Measurements from ENCODE around the gene IP6K3. TPM values are rescaled to one million over a fixed set of nuclear protein-coding genes. Genes with fewer than 3 reads are reported as not detected.

Gene IP6K3
- not detected in 2 replicates for total RNA-seq (2014; rRNA removed; shearing (Covaris generic))
- polyA plus RNA-seq (2015; cell fraction: cytosol; rRNA removed), result not detected in 2 replicates
- not detected in 2 replicates for polyA plus RNA-seq (2015; cell fraction: nucleus; rRNA removed)

- in situ Hi-C loops (cut with HindIII; ENCODE audit: low pct_unique_long_range_greater_than_20kb, low sequenced_read_pairs), result no loop called here
- DNase-seq (ENCODE audit: low read depth, low spot score), result no peak
Observed at GRCh38 chr6:33746651-33747100, at the start of gene IP6K3. TSS of gene IP6K3 (minus strand) at chr6:33746905. CDS start at chr6:33735476, 11,429 bp downstream.

- DNase-seq (ENCODE audit: low read depth, low spot score), result no peak
- in situ Hi-C loops (cut with HindIII; ENCODE audit: low pct_unique_long_range_greater_than_20kb, low sequenced_read_pairs), result no loop called here
Observed at GRCh38 chr6:33794910-33795623, 48.4 kb upstream of the IP6K3 start.

GRCh38 chr6:33792981-33793380 lies 46.3 kb upstream of the IP6K3 start:
- no peak for DNase-seq (ENCODE audit: low read depth, low spot score)
- in situ Hi-C loops (cut with HindIII; ENCODE audit: low pct_unique_long_range_greater_than_20kb, low sequenced_read_pairs), result no loop called here

- no peak for DNase-seq (ENCODE audit: low read depth, low spot score)
- in situ Hi-C loops (cut with HindIII; ENCODE audit: low pct_unique_long_range_greater_than_20kb, low sequenced_read_pairs), result no loop called here
Observed at GRCh38 chr6:33791620-33792019, 44.9 kb upstream of the IP6K3 start.

- no peak for DNase-seq (ENCODE audit: low read depth, low spot score)
- in situ Hi-C loops (cut with HindIII; ENCODE audit: low pct_unique_long_range_greater_than_20kb, low sequenced_read_pairs), result no loop called here
Observed at GRCh38 chr6:33790910-33791309, 44.2 kb upstream of the IP6K3 start.

GRCh38 chr6:33790379-33790778 lies 43.7 kb upstream of the IP6K3 start:
- in situ Hi-C loops (cut with HindIII; ENCODE audit: low pct_unique_long_range_greater_than_20kb, low sequenced_read_pairs), result no loop called here
- no peak for DNase-seq (ENCODE audit: low read depth, low spot score)

- in situ Hi-C loops (cut with HindIII; ENCODE audit: low pct_unique_long_range_greater_than_20kb, low sequenced_read_pairs), result no loop called here
- DNase-seq (ENCODE audit: low read depth, low spot score), result no peak
Observed at GRCh38 chr6:33789550-33789895, 42.8 kb upstream of the IP6K3 start.

GRCh38 chr6:33788694-33789549 lies 42.2 kb upstream of the IP6K3 start, which contains the start of gene LEMD2:
TSS of gene LEMD2 (minus strand) at chr6:33789130. CDS start at chr6:33789116, 14 bp downstream.
- peak; percentile 89 for DNase-seq (ENCODE audit: low read depth, low spot score)
- in situ Hi-C loops (cut with HindIII; ENCODE audit: low pct_unique_long_range_greater_than_20kb, low sequenced_read_pairs), result no loop called here

- peak; percentile 76 for DNase-seq (ENCODE audit: low read depth, low spot score)
- in situ Hi-C loops (cut with HindIII; ENCODE audit: low pct_unique_long_range_greater_than_20kb, low sequenced_read_pairs), result no loop called here
Observed at GRCh38 chr6:33787954-33788693, 41.4 kb upstream of the IP6K3 start.

GRCh38 chr6:33787346-33787953 lies 40.7 kb upstream of the IP6K3 start:
- in situ Hi-C loops (cut with HindIII; ENCODE audit: low pct_unique_long_range_greater_than_20kb, low sequenced_read_pairs), result no loop called here
- no peak for DNase-seq (ENCODE audit: low read depth, low spot score)

- DNase-seq (ENCODE audit: low read depth, low spot score), result no peak
- in situ Hi-C loops (cut with HindIII; ENCODE audit: low pct_unique_long_range_greater_than_20kb, low sequenced_read_pairs), result no loop called here
Observed at GRCh38 chr6:33786736-33787135, 40.0 kb upstream of the IP6K3 start.

- in situ Hi-C loops (cut with HindIII; ENCODE audit: low pct_unique_long_range_greater_than_20kb, low sequenced_read_pairs), result no loop called here
- no peak for DNase-seq (ENCODE audit: low read depth, low spot score)
Observed at GRCh38 chr6:33785778-33786177, 39.1 kb upstream of the IP6K3 start.

- in situ Hi-C loops (cut with HindIII; ENCODE audit: low pct_unique_long_range_greater_than_20kb, low sequenced_read_pairs), result no loop called here
- DNase-seq (ENCODE audit: low read depth, low spot score), result no peak
Observed at GRCh38 chr6:33784787-33785186, 38.1 kb upstream of the IP6K3 start.

- DNase-seq (ENCODE audit: low read depth, low spot score), result no peak
- in situ Hi-C loops (cut with HindIII; ENCODE audit: low pct_unique_long_range_greater_than_20kb, low sequenced_read_pairs), result no loop called here
Observed at GRCh38 chr6:33783781-33784520, 37.2 kb upstream of the IP6K3 start.

- in situ Hi-C loops (cut with HindIII; ENCODE audit: low pct_unique_long_range_greater_than_20kb, low sequenced_read_pairs), result no loop called here
- no peak for DNase-seq (ENCODE audit: low read depth, low spot score)
Observed at GRCh38 chr6:33782561-33782960, 35.9 kb upstream of the IP6K3 start.

- DNase-seq (ENCODE audit: low read depth, low spot score), result no peak
- in situ Hi-C loops (cut with HindIII; ENCODE audit: low pct_unique_long_range_greater_than_20kb, low sequenced_read_pairs), result no loop called here
Observed at GRCh38 chr6:33781131-33781975, 34.6 kb upstream of the IP6K3 start.
